HG02970 (cell line): ENCODE data around the gene RGR.

Source experiments
- ATAC-seq: cut with Tn5 transposase; IDR thresholded peaks from one replicate; pipeline ENCODE4 v1.9.1; 2021; ENCODE audit warnings: mild to moderate bottlenecking, moderate library complexity, moderate number of reproducible peaks; ENCODE audit not compliant: unreplicated experiment, low FRiP score

The RGR gene

GRCh38 chr10:84293171-84293570, 48.3 kb downstream of the RGR start:
- no peak for ATAC-seq

GRCh38 chr10:84293574-84294016, 48.7 kb downstream of the RGR start:
- ATAC-seq = no peak

- no peak for ATAC-seq
These were observed 50.1 kb downstream of the RGR start for GRCh38 chr10:84294766-84295447.

- no peak for ATAC-seq
These were observed 51.5 kb downstream of the RGR start for GRCh38 chr10:84296091-84296981.

GRCh38 chr10:84298057-84298456, 53.2 kb downstream of the RGR start:
- ATAC-seq = no peak

- no peak for ATAC-seq
These were observed 57.4 kb downstream of the RGR start for GRCh38 chr10:84302223-84302622.

- no peak for ATAC-seq
These were observed 62.0 kb downstream of the RGR start for GRCh38 chr10:84306751-84307384.

- no peak for ATAC-seq
These were observed 63.2 kb downstream of the RGR start for GRCh38 chr10:84308021-84308420.

- no peak for ATAC-seq
These were observed 63.8 kb downstream of the RGR start for GRCh38 chr10:84308481-84309304.
